ENCODE measurements around the gene CCDC32.

Gene CCDC32

DNA sequence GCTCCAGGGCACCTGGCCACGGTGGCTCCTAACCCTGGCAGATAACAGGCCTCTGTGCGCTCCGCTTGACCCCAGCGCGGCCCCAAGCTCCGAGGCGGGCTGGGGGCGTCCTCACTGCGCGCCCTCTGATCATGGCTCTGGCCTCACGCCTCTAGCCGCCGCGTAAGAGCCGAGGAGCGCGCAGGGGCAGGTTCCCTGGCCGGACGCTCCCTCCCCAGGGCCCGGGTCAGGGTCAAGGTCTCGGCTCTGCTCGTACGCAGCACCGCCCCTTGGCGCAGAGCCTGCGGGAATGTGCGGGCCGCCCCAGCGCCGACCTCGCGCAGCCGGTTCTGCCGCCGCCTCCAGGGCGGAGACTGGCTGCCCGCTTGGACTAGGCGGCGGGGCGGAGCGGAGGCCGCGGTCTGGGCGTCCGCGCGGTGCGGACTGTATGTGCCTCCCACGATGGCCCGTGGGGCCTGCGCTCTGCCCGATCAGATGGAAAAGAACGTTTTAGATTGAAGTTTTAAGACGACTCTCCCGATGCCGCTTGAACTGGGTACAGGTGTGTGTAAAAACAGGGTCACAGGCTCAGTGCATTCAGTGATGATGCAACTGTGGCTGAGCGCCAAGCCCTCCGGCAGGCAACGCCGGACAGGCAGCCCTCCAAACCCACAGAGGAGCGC is 53.2 kb downstream of the CCDC32 start:
- peak; percentile 26 for DNase-seq

DNA sequence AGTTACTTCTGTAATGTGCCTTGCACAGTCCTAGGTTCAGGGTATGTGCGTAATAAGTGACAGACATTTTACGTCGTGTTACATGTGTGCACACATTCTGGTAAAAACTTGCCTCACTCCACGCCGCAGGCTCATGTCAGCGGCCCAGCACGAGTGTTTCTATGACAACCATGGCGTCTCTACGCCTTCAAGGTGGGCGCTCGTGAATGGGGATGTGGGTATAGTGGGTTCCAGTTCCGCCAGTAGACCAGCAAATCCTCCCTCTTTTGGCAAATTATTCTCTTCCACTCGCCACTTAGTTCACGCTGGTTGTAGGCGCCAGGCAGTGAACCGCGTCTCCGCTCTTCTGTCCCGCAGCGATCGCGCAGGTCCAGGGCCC is 53.8 kb downstream of the CCDC32 start:
- DNase-seq = no peak

DNA sequence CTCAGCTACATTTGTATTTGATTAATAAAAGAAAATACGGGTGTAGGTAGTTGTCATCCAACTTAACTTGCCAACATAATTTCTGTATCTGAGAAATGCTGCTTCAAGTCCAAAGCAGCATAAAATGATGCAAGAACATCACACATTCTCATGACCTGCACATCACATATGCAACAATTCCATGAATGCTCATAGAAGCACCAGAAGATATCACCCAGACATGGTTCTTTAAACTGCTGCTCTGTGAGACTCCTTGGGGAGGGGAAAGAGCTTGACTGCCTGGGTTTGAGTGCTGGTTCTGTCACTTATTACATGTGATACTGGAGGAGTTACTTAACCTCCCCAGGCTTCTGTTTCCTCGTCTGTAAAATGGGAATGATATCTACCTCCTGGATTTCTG is 54.6 kb downstream of the CCDC32 start:
- no peak for DNase-seq

DNA sequence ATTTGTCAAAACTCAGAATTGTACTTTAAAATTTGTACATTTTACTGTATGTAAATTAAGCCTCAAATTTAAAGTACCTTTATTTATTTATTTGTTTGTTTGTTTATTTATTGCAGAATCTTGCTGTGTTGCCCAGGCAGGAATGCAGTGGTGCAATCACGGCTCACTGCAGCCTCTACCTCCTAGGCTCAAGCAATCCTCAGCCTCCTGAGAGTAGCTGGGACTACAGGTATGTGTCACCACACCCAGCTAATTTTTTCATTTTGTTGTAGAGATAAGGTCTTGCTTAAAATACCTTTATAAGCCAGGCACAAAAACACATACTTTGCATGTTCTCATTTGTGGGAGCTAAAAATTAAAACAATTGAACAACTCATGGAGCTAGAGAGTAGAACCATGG is 56.6 kb downstream of the CCDC32 start:
- DNase-seq = no peak

DNA sequence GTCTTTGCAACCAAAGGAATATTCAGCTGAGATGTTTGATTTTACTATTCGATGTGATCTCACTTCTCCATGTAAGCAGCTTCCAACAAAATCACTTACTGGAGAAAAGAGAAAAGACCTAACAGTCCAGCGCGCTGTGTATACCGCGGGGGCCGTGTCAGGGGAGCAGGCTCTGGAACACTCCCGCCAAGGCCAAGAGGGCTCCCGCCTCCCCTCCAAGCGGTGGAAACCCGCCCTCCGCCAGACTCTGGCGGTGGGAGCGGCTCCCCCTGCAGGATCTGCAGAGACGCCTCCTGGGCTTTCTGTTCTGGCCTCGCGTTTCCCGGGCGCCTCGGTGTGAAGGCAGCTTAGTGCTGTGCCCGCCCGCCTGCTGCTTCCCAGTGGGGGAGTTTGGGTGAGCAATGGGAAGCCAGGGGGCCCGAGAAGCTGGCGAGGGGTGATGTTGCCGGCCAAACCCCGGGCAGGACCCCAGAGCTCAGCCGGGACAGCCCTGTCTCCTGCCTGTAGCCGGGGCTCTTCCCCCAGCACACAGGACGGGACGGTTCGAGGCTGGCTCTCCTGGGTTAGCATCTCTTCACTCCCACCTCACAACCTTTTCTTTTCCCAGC is 57.8 kb downstream of the CCDC32 start:
- DNase-seq = peak; percentile 68
